ENCODE results near the gene SLC47A1. TPM values are rescaled to one million over a fixed set of nuclear protein-coding genes. Genes with fewer than 3 reads are reported as not detected.

The SLC47A1 gene
- total RNA-seq, 1 experiment from 2014 or later: 7.2 TPM

Other genes starting within 250 kb of the SLC47A1 start
- 55.1 and 60.4 TPM in 2 replicates for gene B9D1, start 171.1 kb upstream of the SLC47A1 start, total RNA-seq (2014; rRNA removed; shearing (Covaris generic); ENCODE audit: low replicate concordance)
- gene MAPK7, start 155.4 kb upstream of the SLC47A1 start, total RNA-seq (2014; rRNA removed; shearing (Covaris generic); ENCODE audit: low replicate concordance): 0.55 and 3.9 TPM in 2 replicates
- gene MFAP4, start 146.7 kb upstream of the SLC47A1 start, total RNA-seq (2014; rRNA removed; shearing (Covaris generic); ENCODE audit: low replicate concordance): not detected in 2 replicates
- gene RNF112, start 122.6 kb upstream of the SLC47A1 start, total RNA-seq (2014; rRNA removed; shearing (Covaris generic); ENCODE audit: low replicate concordance): 1.5 and 1.6 TPM in 2 replicates
- gene ALDH3A2, start 114.9 kb downstream of the SLC47A1 start, total RNA-seq (2014; rRNA removed; shearing (Covaris generic); ENCODE audit: low replicate concordance): 114 and 124 TPM in 2 replicates
- 44.7 and 62.1 TPM in 2 replicates for gene SLC47A2, start 182.7 kb downstream of the SLC47A1 start, total RNA-seq (2014; rRNA removed; shearing (Covaris generic); ENCODE audit: low replicate concordance)
- not detected in 2 replicates for gene ALDH3A1, start 214.4 kb downstream of the SLC47A1 start, total RNA-seq (2014; rRNA removed; shearing (Covaris generic); ENCODE audit: low replicate concordance)